Measurements from ENCODE around the gene PDIA5. TPM values are rescaled to one million over a fixed set of nuclear protein-coding genes. Genes with fewer than 3 reads are reported as not detected.

Gene PDIA5
- total RNA-seq, 8 experiments from 2014 or later, result 6.3 to 51.8 (median 11.5) TPM

GRCh38 chr3:123028233-123028828, 38.5 kb upstream of the PDIA5 start:
- ATAC-seq (replicated peaks in 6 of 8), result peak; percentile 4 to 52 (median 12)
- Histone ChIP-seq H3K4me1 (replicated peaks in 1 of 2) (peaks cover 19 to 32% of the 10 kb centered on the region in 2 donors), H3K27ac (peak overlapping the region; percentile 48 to 76), H3K4me3 (peak overlapping the region; percentile 51 to 74 (median 57))
- WGBS, 10 experiments, result 0 to 13% (median 5%) methylated on average over 1 to 20 of the region's 21 CpGs
- in situ Hi-C loops (cut with MboI; ENCODE audit: low pct_unique_long_range_greater_than_20kb in 2 of 9, low sequenced_read_pairs in 9 of 9, unreplicated experiment in 9 of 9), result loop anchor here in 3 of 9 experiments (10.0 to 25.0 kb wide), 2 partner anchors 84 to 91 kb away; no protein-coding TSS in a partner anchor

DNA sequence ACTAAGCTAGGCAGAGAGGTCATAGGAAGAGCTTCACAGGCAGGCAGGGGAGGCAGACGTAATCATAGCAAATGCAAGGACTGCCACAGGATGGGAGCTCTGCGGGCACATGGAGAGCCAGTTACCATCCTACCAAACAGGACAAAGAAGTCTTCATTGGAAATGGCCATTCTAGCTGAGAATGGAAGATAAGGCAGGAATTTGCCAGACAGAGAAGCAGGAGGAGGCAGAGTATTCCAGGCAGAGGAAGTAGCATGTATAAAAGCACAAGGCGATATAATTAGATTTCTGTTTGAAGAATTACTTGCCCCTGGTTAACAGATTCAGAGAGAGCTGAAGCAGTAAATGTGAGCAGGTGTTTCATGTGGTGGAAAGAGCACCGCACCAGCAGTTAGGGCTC, 35.8 kb upstream of the PDIA5 start:
- no peak overlapping the region for H3K27ac ChIP-seq
- ATAC-seq (replicated peaks in 6 of 8), result no peak
- in situ Hi-C loops (cut with MboI; ENCODE audit: low pct_unique_long_range_greater_than_20kb in 2 of 9, low sequenced_read_pairs in 9 of 9, unreplicated experiment in 9 of 9), result loop anchor here in 1 of 9 experiments (25.0 kb wide), 1 partner anchor 94 kb away; no protein-coding TSS in a partner anchor
- H3K4me1 ChIP-seq (replicated peaks in 1 of 2), result peaks cover 16 to 24% of the 10 kb centered on the region in 2 donors
- 57 to 100% (median 82%) methylated on average over 1 to 4 of the region's 4 CpGs; no CpG with 5 or more reads in 1 of the 10 experiments for WGBS, 10 experiments
- H3K4me3 ChIP-seq, result no peak overlapping the region

DNA sequence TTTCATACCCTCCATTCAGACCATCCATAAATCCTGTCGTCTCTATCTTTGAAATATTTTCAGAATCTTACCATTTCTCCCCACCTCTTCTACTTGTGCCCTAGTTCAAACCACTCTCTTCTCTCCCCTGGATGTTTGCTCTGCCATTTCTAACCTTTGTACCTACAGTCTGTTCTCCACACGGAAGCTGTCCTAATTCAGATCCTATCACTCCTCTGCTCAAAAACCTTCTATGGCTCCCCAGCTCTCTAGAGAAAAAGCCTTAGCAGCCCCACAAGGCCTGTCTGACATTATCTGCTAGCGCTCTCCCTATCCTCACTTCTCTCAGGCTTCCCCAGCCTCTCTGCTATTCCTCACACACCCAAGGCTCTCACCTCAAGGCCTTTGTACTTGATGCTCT, 34.8 kb upstream of the PDIA5 start:
- in situ Hi-C loops (cut with MboI; ENCODE audit: low pct_unique_long_range_greater_than_20kb in 2 of 9, low sequenced_read_pairs in 9 of 9, unreplicated experiment in 9 of 9), result loop anchor here in 1 of 9 experiments (25.0 kb wide), 1 partner anchor 95 kb away; no protein-coding TSS in a partner anchor
- Histone ChIP-seq H3K4me1 (replicated peaks in 1 of 2) (peaks cover 24 to 31% of the 10 kb centered on the region in 2 donors), H3K27ac (no peak overlapping the region), H3K4me3 (no peak overlapping the region)
- WGBS, 10 experiments, result 60 to 100% (median 83%) methylated on average over 1 to 3 of the region's 3 CpGs; no CpG with 5 or more reads in 2 of the 10 experiments
- no peak for ATAC-seq (replicated peaks in 6 of 8)

DNA sequence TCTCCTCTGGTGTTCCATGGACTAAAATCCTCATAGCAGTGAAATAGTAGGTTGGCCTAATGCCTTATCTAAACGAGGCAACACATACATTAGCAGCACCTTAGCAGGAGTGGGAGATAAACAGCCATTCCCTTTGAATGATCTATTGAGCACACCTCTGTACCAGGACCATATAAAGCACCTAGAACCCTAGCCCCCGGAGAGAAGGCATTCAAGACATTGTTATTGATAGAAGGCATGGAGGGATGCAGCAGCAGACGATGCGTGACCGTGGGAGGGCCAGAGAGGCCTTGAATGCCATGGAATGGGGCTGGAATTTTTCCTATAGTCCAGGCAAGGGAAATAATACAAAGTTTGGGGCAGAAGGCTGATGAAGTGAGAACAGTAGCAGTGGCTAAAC, 32.7 kb upstream of the PDIA5 start:
- no peak for ATAC-seq (replicated peaks in 6 of 8)

GRCh38 chr3:123034996-123035395, 31.8 kb upstream of the PDIA5 start:
- Histone ChIP-seq H3K27ac (no peak overlapping the region), H3K4me1 (replicated peaks in 1 of 2) (peaks cover 19% of the 10 kb centered on the region in 2 donors), H3K4me3 (no peak overlapping the region)
- WGBS, 10 experiments, result 55 to 93% (median 80%) methylated on average over 1 to 3 of the region's 3 CpGs; no CpG with 5 or more reads in 1 of the 10 experiments
- in situ Hi-C loops (cut with MboI; ENCODE audit: low pct_unique_long_range_greater_than_20kb in 2 of 9, low sequenced_read_pairs in 9 of 9, unreplicated experiment in 9 of 9), result loop anchor here in 1 of 9 experiments (25.0 kb wide), 1 partner anchor 98 kb away; no protein-coding TSS in a partner anchor
- no peak for ATAC-seq (replicated peaks in 6 of 8)

More for the DNA sequence above, 32.7 kb upstream of the PDIA5 start:
- Histone ChIP-seq H3K4me3 (no peak overlapping the region), H3K27ac (no peak overlapping the region), H3K4me1 (replicated peaks in 1 of 2) (peaks cover 19 to 23% of the 10 kb centered on the region in 2 donors)
- WGBS, 10 experiments, result 17 to 100% (median 58%) methylated on average over 1 to 5 of the region's 5 CpGs; no CpG with 5 or more reads in 5 of the 10 experiments
- in situ Hi-C loops (cut with MboI; ENCODE audit: low pct_unique_long_range_greater_than_20kb in 2 of 9, low sequenced_read_pairs in 9 of 9, unreplicated experiment in 9 of 9), result loop anchor here in 1 of 9 experiments (25.0 kb wide), 1 partner anchor 97 kb away; no protein-coding TSS in a partner anchor

DNA sequence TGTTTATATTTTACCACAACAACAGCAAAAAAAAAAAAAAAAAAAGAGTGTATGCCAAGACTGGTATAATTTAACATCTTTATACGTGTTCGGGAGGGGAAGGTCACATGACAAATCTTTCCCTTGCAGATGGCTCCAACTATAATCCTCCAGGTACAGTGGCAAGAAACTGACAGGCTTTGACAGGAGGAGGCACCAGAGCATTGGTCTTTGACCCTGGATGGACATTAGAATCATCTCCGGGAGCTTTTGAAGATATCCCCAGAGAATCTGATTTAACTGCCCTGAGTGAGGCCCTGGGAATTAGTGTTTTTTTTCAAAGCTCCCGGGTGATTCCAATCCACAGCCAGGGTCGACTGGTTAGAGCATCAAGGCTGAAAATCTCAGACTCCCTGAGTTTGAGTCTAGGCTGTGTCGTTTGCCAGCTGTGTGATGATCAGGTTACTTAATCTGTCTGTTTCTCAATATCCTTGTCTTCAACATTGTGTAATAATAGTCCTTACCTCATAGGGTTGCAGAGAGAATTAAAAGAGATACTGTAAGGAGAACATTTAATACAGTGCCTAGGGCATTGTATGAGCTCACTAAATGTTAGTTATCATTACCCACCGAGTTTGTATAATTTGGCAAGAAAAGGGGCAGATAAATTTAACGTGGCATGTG, 30.3 kb upstream of the PDIA5 start:
- in situ Hi-C loops (cut with MboI; ENCODE audit: low pct_unique_long_range_greater_than_20kb in 2 of 9, low sequenced_read_pairs in 9 of 9, unreplicated experiment in 9 of 9), result loop anchor here in 1 of 9 experiments (25.0 kb wide), 1 partner anchor 99 kb away; no protein-coding TSS in a partner anchor
- no peak overlapping the region for H3K27ac ChIP-seq
- WGBS, 10 experiments, result 20 to 73% (median 53%) methylated on average over 2 to 8 of the region's 8 CpGs
- H3K4me1 ChIP-seq (replicated peaks in 1 of 2), result peaks cover 7 to 10% of the 10 kb centered on the region in 2 donors
- ATAC-seq (replicated peaks in 6 of 8), result peak; percentile 12 to 88 (median 52)
- no peak overlapping the region for H3K4me3 ChIP-seq

GRCh38 chr3:123037015-123037375, 29.8 kb upstream of the PDIA5 start:
- peaks cover 7 to 8% of the 10 kb centered on the region in 2 donors for H3K4me1 ChIP-seq (replicated peaks in 1 of 2)
- no peak overlapping the region for H3K4me3 ChIP-seq
- 26 to 94% (median 82%) methylated on average over 1 to 5 of the region's 5 CpGs; no CpG with 5 or more reads in 2 of the 10 experiments for WGBS, 10 experiments
- no peak for ATAC-seq (replicated peaks in 6 of 8)
- in situ Hi-C loops (cut with MboI; ENCODE audit: low pct_unique_long_range_greater_than_20kb in 2 of 9, low sequenced_read_pairs in 9 of 9, unreplicated experiment in 9 of 9), result loop anchor here in 1 of 9 experiments (25.0 kb wide), 1 partner anchor 100 kb away; no protein-coding TSS in a partner anchor
- no peak overlapping the region for H3K27ac ChIP-seq

- in situ Hi-C loops (cut with MboI; ENCODE audit: low pct_unique_long_range_greater_than_20kb in 2 of 9, low sequenced_read_pairs in 9 of 9, unreplicated experiment in 9 of 9), result loop anchor here in 1 of 9 experiments (25.0 kb wide), 1 partner anchor 101 kb away; no protein-coding TSS in a partner anchor
- H3K27ac ChIP-seq, result no peak overlapping the region
- ATAC-seq (replicated peaks in 6 of 8), result no peak
- no peak overlapping the region for H3K4me3 ChIP-seq
- H3K4me1 ChIP-seq (replicated peaks in 1 of 2), result peaks cover 7 to 8% of the 10 kb centered on the region in 2 donors
These were observed 28.1 kb upstream of the PDIA5 start for GRCh38 chr3:123038751-123039150.

GRCh38 chr3:123039178-123039577, 27.6 kb upstream of the PDIA5 start:
- ATAC-seq (replicated peaks in 6 of 8), result no peak
- in situ Hi-C loops (cut with MboI; ENCODE audit: low pct_unique_long_range_greater_than_20kb in 2 of 9, low sequenced_read_pairs in 9 of 9, unreplicated experiment in 9 of 9), result loop anchor here in 1 of 9 experiments (25.0 kb wide), 1 partner anchor 102 kb away; no protein-coding TSS in a partner anchor
- WGBS, 10 experiments, result 34 to 90% (median 65%) methylated on average over 1 to 3 of the region's 3 CpGs
- Histone ChIP-seq H3K4me3 (no peak overlapping the region), H3K4me1 (replicated peaks in 1 of 2) (peaks cover 7 to 8% of the 10 kb centered on the region in 2 donors), H3K27ac (no peak overlapping the region)

DNA sequence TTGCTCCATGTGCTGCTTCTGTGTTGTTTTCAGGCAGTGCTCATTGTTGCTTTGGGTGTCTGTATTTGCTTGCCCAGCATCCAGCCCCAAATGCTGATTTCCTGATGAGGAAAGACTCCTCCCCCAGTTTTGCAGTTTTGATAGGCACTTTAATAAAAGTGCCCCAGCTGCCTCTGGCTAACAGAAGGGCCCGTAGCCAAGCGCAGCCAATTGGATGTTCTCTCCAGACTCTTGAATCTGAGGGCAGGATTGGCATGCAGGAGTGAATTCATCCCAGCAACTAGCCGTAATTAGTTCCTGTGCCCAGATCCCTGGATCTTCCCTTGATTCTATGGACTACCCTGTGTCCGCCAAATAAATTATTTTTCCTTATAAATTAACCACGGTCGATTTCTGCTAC, 24.4 kb upstream of the PDIA5 start:
- H3K4me3 ChIP-seq, result no peak overlapping the region
- 44 to 100% (median 82%) methylated on average over 1 to 6 of the region's 6 CpGs for WGBS, 10 experiments
- in situ Hi-C loops (cut with MboI; ENCODE audit: low pct_unique_long_range_greater_than_20kb in 2 of 9, low sequenced_read_pairs in 9 of 9, unreplicated experiment in 9 of 9), result loop anchor here in 1 of 9 experiments (25.0 kb wide), 1 partner anchor 105 kb away; no protein-coding TSS in a partner anchor

DNA sequence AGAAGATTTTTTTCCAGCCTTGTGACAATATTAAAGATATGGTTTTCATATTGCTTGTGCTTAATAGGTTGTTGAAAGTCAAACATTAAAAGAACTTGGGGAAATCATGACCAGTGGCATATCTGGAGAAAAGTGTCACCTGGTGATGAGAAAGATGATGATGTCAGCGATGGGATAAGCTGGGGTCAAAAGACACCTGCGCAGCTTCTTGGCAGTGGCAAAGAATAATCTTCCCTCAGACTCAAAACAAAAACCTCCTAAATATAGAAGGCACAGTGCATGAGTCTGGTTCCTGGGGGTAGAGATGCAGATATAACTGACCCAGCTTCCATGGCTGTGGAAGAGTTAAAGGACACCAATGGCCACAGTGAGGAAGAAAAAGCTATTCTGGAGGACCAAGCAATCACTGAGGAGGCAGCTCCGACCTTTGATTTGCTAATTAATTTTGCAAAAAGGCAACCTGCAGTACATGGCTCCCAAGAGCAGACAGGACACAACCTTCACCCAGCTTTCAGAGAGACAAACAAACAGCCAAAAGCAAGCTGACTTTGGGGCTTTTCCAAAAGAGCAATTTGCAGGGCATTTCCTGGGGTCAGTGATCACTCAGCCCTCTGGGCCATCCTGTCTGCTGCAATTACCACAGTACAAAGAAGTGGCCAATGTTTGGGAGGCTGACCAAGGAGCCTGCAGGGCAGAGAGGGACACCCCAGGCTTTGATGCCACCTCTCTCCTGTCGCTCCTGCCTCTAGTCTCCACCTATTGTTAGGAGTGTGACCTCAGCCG, 21.7 kb upstream of the PDIA5 start:
- in situ Hi-C loops (cut with MboI; ENCODE audit: low pct_unique_long_range_greater_than_20kb in 2 of 9, low sequenced_read_pairs in 9 of 9, unreplicated experiment in 9 of 9), result loop anchor here in 1 of 9 experiments (25.0 kb wide), 1 partner anchor 108 kb away; no protein-coding TSS in a partner anchor
- 20 to 100% (median 73%) methylated on average over 1 to 4 of the region's 5 CpGs for WGBS, 10 experiments
- no peak overlapping the region for H3K4me3 ChIP-seq
- no peak for ATAC-seq (replicated peaks in 6 of 8)
- peaks cover 8 to 14% of the 10 kb centered on the region in 2 donors for H3K4me1 ChIP-seq (replicated peaks in 1 of 2)
- H3K27ac ChIP-seq, result no peak overlapping the region

More for the DNA sequence above, 24.4 kb upstream of the PDIA5 start:
- no peak for ATAC-seq (replicated peaks in 6 of 8)
- H3K27ac ChIP-seq, result no peak overlapping the region
- H3K4me1 ChIP-seq (replicated peaks in 1 of 2), result peaks cover 8 to 14% of the 10 kb centered on the region in 2 donors

All from motor neuron (in vitro differentiated cells).